H1 (cell line): ENCODE results near the gene FIBIN. TPM values are rescaled to one million over a fixed set of nuclear protein-coding genes. Genes with fewer than 3 reads are reported as not detected.

Experiments used
- CTCF ChIA-PET: fragments of 300-600 bp; sonication (Branson Sonifier 250); formaldehyde crosslinking; loops from one replicate; lab custom pipeline; 2021; ENCODE audit not compliant: partially characterized antibody; lab: Charles Lee
- POLR2A ChIA-PET: fragments of 300-600 bp; sonication (Branson Sonifier 250); formaldehyde crosslinking; loops from one replicate; lab custom pipeline; 2021; ENCODE audit warnings: inconsistent platforms; ENCODE audit not compliant: partially characterized antibody; lab: Charles Lee
- DNase-seq, 2 experiments: peaks; one replicate each; pipeline versions ENCODE4 v3.0.0 to v3.0.0-alpha.2; 2010 to 2022; ENCODE audit warnings: low spot score in 2 of 2, low read depth in 1 of 2, mixed read lengths in 1 of 2
- FAIRE-seq: peaks from 2 replicates; lab custom pipeline; 2011; peaks lifted over from hg19 to GRCh38; lab: Jason Lieb, UNC
- H2AFZ ChIP-seq: 2 replicates; pipeline ENCODE4 v1.8.1; 2012; ENCODE audit warnings: low read length, inconsistent platforms
- H2AK5ac ChIP-seq: 2 replicates; pipeline ENCODE4 v1.6.1; 2013; ENCODE audit warnings: low read depth, low read length
- H2BK120ac ChIP-seq: replicated peaks from 2 replicates; pipeline ENCODE3; 2013; ENCODE audit warnings: low read depth, low read length, inconsistent platforms
- H2BK12ac ChIP-seq: 2 replicates; pipeline ENCODE4 v1.6.1; 2013; ENCODE audit warnings: low read depth, low read length
- H2BK15ac ChIP-seq: 2 replicates; pipeline ENCODE4 v1.6.1; 2013; ENCODE audit warnings: low read length
- H2BK20ac ChIP-seq: 2 replicates; pipeline ENCODE4 v1.6.1; 2013; ENCODE audit warnings: low read length
- H2BK5ac ChIP-seq: 2 replicates; pipeline ENCODE4 v1.6.1; 2013; ENCODE audit warnings: low read depth, low read length
- H3K14ac ChIP-seq: 2 replicates; pipeline ENCODE4 v1.6.1; 2013; ENCODE audit warnings: inconsistent platforms; ENCODE audit not compliant: insufficient read length
- H3K18ac ChIP-seq: 2 replicates; pipeline ENCODE4 v1.6.1; 2013; ENCODE audit warnings: low read length; ENCODE audit errors: extremely low read depth
- H3K23ac ChIP-seq: 2 replicates; pipeline ENCODE4 v1.6.1; 2013; ENCODE audit warnings: inconsistent platforms; ENCODE audit not compliant: insufficient read length
- H3K23me2 ChIP-seq: 2 replicates; pipeline ENCODE4 v1.6.1; 2013; ENCODE audit warnings: low read depth, low read length
- H3K27ac ChIP-seq: 2 replicates; pipeline ENCODE4 v1.6.1; 2011; ENCODE audit warnings: low read depth, low read length, inconsistent platforms
- H3K27me3 ChIP-seq, 4 experiments: replicated peaks in 1 of 4; 1 replicate in 1 of 4; 2 replicates in 3 of 4; pipeline versions ENCODE4 v1.6.1 to v1.8.1; 2011 to 2013; ENCODE audit warnings: low read length in 3 of 4, mild to moderate bottlenecking in 3 of 4, inconsistent platforms in 2 of 4, mixed read lengths in 2 of 4, moderate library complexity in 1 of 4; ENCODE audit not compliant: control insufficient read depth in 3 of 4, insufficient read depth in 3 of 4; ENCODE audit errors: extremely low read depth in 1 of 4
- H3K36me3 ChIP-seq, 4 experiments: 2 replicates each; pipeline versions ENCODE4 v1.6.1 to v1.8.1; 2011 to 2013; ENCODE audit warnings: mild to moderate bottlenecking in 4 of 4, low read length in 3 of 4, moderate library complexity in 2 of 4, control low read depth in 1 of 4, inconsistent platforms in 1 of 4; ENCODE audit not compliant: insufficient read depth in 4 of 4, control insufficient read depth in 2 of 4
- H3K4ac ChIP-seq: replicated peaks from 2 replicates; pipeline ENCODE3; 2013; ENCODE audit warnings: low read length, low read depth, mixed read lengths, inconsistent platforms; ENCODE audit not compliant: insufficient read length
- H3K4me1 ChIP-seq, 4 experiments: replicated peaks in 1 of 4; 1 replicate in 1 of 4; 2 replicates in 3 of 4; pipeline versions ENCODE4 v1.6.1 to v1.8.1; 2011 to 2013; ENCODE audit warnings: low read length in 3 of 4, inconsistent platforms in 2 of 4, mixed read lengths in 1 of 4; ENCODE audit not compliant: insufficient read depth in 4 of 4, control insufficient read depth in 3 of 4
- H3K4me2 ChIP-seq, 2 experiments: 2 replicates each; pipeline versions ENCODE4 v1.6.1 to v1.8.1; 2011 to 2013; ENCODE audit warnings: low read depth in 2 of 2, low read length in 2 of 2, control low read depth in 1 of 2, inconsistent platforms in 1 of 2, mild to moderate bottlenecking in 1 of 2; ENCODE audit not compliant: insufficient read depth in 1 of 2
- H3K4me3 ChIP-seq, 4 experiments: fragments of 200-600, 300-600 bp in 1 of 4; sonication (generic), shearing (Covaris generic), sonication (Bioruptor Twin) in 1 of 4; 2 replicates each; pipeline versions ENCODE4 v1.5.1 to v1.8.1; 2011 to 2016; ENCODE audit warnings: low read length in 4 of 4, low read depth in 3 of 4, control low read depth in 2 of 4, inconsistent platforms in 2 of 4, mild to moderate bottlenecking in 2 of 4, mixed read lengths in 1 of 4, moderate library complexity in 1 of 4; ENCODE audit not compliant: insufficient read depth in 2 of 4; ENCODE audit errors: extremely low read depth in 1 of 4
- H3K56ac ChIP-seq: replicated peaks from 2 replicates; pipeline ENCODE3; 2013; ENCODE audit warnings: low read depth, mild to moderate bottlenecking, mixed read lengths, low read length, inconsistent platforms; ENCODE audit not compliant: insufficient read length
- H3K79me1 ChIP-seq: 2 replicates; pipeline ENCODE4 v1.6.1; 2013; ENCODE audit warnings: low read depth, low read length, control low read depth
- H3K79me2 ChIP-seq, 2 experiments: 2 replicates each; pipeline versions ENCODE4 v1.6.1 to v1.8.1; 2012 to 2013; ENCODE audit warnings: low read length in 2 of 2, mild to moderate bottlenecking in 2 of 2, inconsistent platforms in 1 of 2; ENCODE audit not compliant: insufficient read depth in 2 of 2, control insufficient read depth in 1 of 2
- H3K9ac ChIP-seq, 4 experiments: replicated peaks in 1 of 4; 1 replicate in 1 of 4; 2 replicates in 3 of 4; pipeline versions ENCODE4 v1.6.1 to v1.8.1; 2011 to 2013; ENCODE audit warnings: low read depth in 3 of 4, low read length in 3 of 4, control low read depth in 2 of 4, mild to moderate bottlenecking in 2 of 4, moderate library complexity in 2 of 4, inconsistent platforms in 1 of 4; ENCODE audit errors: extremely low read depth in 1 of 4
- H3K9me3 ChIP-seq, 2 experiments: 2 replicates each; pipeline versions ENCODE4 v1.6.1 to v1.8.1; 2012 to 2013; ENCODE audit warnings: mild to moderate bottlenecking in 2 of 2, moderate library complexity in 2 of 2, control low read depth in 1 of 2, inconsistent platforms in 1 of 2, low read depth in 1 of 2, low read length in 1 of 2, mixed read lengths in 1 of 2; ENCODE audit not compliant: insufficient read depth in 2 of 2
- H4K20me1 ChIP-seq, 2 experiments: replicated peaks in 1 of 2; 2 replicates each; pipeline versions ENCODE3 to v1.8.1; 2011 to 2013; ENCODE audit warnings: inconsistent platforms in 2 of 2, low read length in 2 of 2, mild to moderate bottlenecking in 1 of 2; ENCODE audit not compliant: insufficient read depth in 2 of 2, control insufficient read depth in 1 of 2
- H4K5ac ChIP-seq: 2 replicates; pipeline ENCODE4 v1.6.1; 2013; ENCODE audit warnings: low read length, low read depth, mixed read lengths, inconsistent platforms; ENCODE audit not compliant: insufficient read length
- H4K8ac ChIP-seq: 2 replicates; pipeline ENCODE4 v1.8.0; 2013; ENCODE audit warnings: mild to moderate bottlenecking, moderate library complexity, low read length, inconsistent platforms; ENCODE audit not compliant: insufficient read depth; ENCODE audit errors: extremely low read depth
- H4K91ac ChIP-seq: replicated peaks from 2 replicates; pipeline ENCODE3; 2013; ENCODE audit warnings: low read length, mixed read lengths, inconsistent platforms; ENCODE audit not compliant: insufficient read length
- ASH2L ChIP-seq: fragments of 200-600, 300-600 bp; sonication (generic); IDR thresholded peaks from one replicate; pipeline ENCODE4 v1.7.1; 2017; ENCODE audit warnings: low read length
- BACH1 ChIP-seq: IDR thresholded peaks from 2 replicates; pipeline ENCODE4 v1.6.1; 2012; ENCODE audit warnings: low read length, improper control_type of control experiment
- BRCA1 ChIP-seq: IDR thresholded peaks from 2 replicates; pipeline ENCODE4 v1.6.1; 2012; ENCODE audit warnings: low read depth, low read length, improper control_type of control experiment
- CBX5 ChIP-seq: fragments of 300-800, 300-1000 bp; sonication (generic); IDR thresholded peaks from 2 replicates; pipeline ENCODE4 v1.7.1; 2016; ENCODE audit warnings: antibody characterized with exemption, low read length, low read depth
- EGR1 ChIP-seq: IDR thresholded peaks from 2 replicates; pipeline ENCODE4 v1.6.1; 2011; ENCODE audit warnings: low read depth, low read length, borderline replicate concordance
- HDAC6 ChIP-seq: IDR thresholded peaks from one replicate; pipeline ENCODE4 v1.7.1; 2012; ENCODE audit warnings: low read depth, mild to moderate bottlenecking, inconsistent platforms, low read length, moderate library complexity
- JUND ChIP-seq: IDR thresholded peaks from 2 replicates; pipeline ENCODE4 v1.6.1; 2011; ENCODE audit warnings: mild to moderate bottlenecking, improper control_type of control experiment, low read length
- KDM4A ChIP-seq: IDR thresholded peaks from one replicate; pipeline ENCODE4 v1.7.1; 2012; ENCODE audit warnings: low read depth, mild to moderate bottlenecking, moderate library complexity, low read length, inconsistent platforms; ENCODE audit not compliant: severe bottlenecking
- KDM5A ChIP-seq: fragments of 200-600 bp; IDR thresholded peaks from 2 replicates; pipeline ENCODE4 v1.7.1; 2012; ENCODE audit warnings: mild to moderate bottlenecking, low read length, inconsistent platforms, mixed read lengths
- POU5F1 ChIP-seq: IDR thresholded peaks from 2 replicates; pipeline ENCODE4 v1.6.1; 2011; ENCODE audit warnings: low read depth, mild to moderate bottlenecking, low read length, moderate library complexity
- SUZ12 ChIP-seq: fragments of 200-600 bp; sonication (generic); IDR thresholded peaks from 2 replicates; pipeline ENCODE4 v1.6.1; 2012; ENCODE audit warnings: mild to moderate bottlenecking, inconsistent platforms, low read length, moderate library complexity, mixed read lengths
- TAF7 ChIP-seq: optimal IDR thresholded peaks from 2 replicates; pipeline ENCODE3; 2011; ENCODE audit warnings: low read depth, mild to moderate bottlenecking, inconsistent platforms, low read length, moderate library complexity, borderline replicate concordance
- YY1 ChIP-seq: IDR thresholded peaks from 2 replicates; pipeline ENCODE4 v1.6.1; 2011; ENCODE audit warnings: low read depth, mild to moderate bottlenecking, low read length
- WGBS, 2 experiments: shearing (Covaris generic) in 1 of 2; methylation state at CpG; one replicate each; pipeline versions ENCODE4 v1.1.6 to v1.1.7; 2013 to 2015; ENCODE audit warnings: low lambda C conversion rate in 2 of 2, mixed read lengths in 2 of 2, inconsistent platforms in 1 of 2, low coverage in 1 of 2, missing lambda C conversion rate in 1 of 2; ENCODE audit not compliant: insufficient replicate concordance in 2 of 2, insufficient coverage in 1 of 2, insufficient read length in 1 of 2; ENCODE audit errors: extremely low coverage in 1 of 2, missing lambda C conversion rate in 1 of 2; 5-methylcytosine and 5-hydroxymethylcytosine counted together
- polyA plus RNA-seq, 7 experiments: library from polyadenylated mRNA; depleted of rRNA in 3 of 7; stranded (reverse) in 5 of 7; unstranded in 2 of 7; fragments of >200 nt in 5 of 7; fragments of 200-250 nt in 2 of 7; gene quantifications; 1 replicate in 5 of 7; 2 replicates in 1 of 7; 4 replicates in 1 of 7; pipeline versions ENCODE4 v1.2.1 to v1.2.3, GENCODE V29; 2011 to 2013; ENCODE audit warnings: missing spikeins in 2 of 7, mixed read lengths in 2 of 7
- total RNA-seq: library from RNA; stranded (reverse); fragmentation: NEBNext Ultra II Directional; extraction: Animal tissue kit (Norgen Biotek cat#: 25700); gene quantifications from 2 replicates; pipeline ENCODE4 v1.2.1, GENCODE V29; 2021
- TF ChIP-seq, protein P1 (sequence below): IDR thresholded peaks from 2 replicates; pipeline ENCODE4 v1.6.1; 2011; ENCODE audit warnings: low read length, improper control_type of control experiment

FIBIN gene
- total and polyA plus RNA-seq, 2 of the 8 experiments (the other 6 are each of a cell fraction or from before 2014, with no cell fraction given) = 0.38 to 0.45 TPM

DNA sequence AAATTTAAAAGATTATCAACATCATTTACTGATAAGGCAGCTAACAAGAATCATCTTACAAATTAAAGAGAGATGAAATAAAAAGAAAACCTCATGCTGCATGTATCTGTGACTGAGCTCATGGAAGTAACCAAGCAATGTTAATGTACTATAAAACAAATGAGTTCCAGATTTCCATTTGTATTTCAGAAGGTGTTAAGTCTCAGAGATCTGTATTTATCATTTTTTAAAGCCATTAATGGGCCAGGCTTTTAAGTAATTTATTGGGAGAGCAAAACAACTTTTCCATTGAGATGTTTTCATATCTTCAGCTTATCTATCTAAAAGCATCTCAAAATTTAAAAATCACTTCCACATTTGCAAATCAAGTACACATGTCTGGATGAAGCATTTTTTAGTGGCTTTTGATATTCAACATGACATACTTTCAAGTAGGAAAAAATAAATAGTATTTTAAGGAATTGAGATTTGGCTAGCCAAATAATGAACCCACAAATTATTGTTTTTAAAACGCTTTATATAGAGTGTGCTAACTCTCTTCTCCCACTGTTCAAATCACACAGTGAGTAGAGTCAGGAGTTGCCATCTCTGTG, 28.8 kb downstream of the FIBIN start:
- H3K23ac ChIP-seq = no peak overlapping the region
- no peaks in the 10 kb centered on the region for H3K36me3 ChIP-seq
- H3K4me1 ChIP-seq = no peaks in the 10 kb centered on the region
- H2BK20ac ChIP-seq = no peak overlapping the region
- no peak overlapping the region for H3K27ac ChIP-seq
- H3K56ac ChIP-seq = no peak overlapping the region
- no peaks in the 10 kb centered on the region for H4K20me1 ChIP-seq
- H3K27me3 ChIP-seq = no peaks in the 10 kb centered on the region
- no peak overlapping the region for H3K4me2 ChIP-seq
- no peaks in the 10 kb centered on the region for H3K79me2 ChIP-seq
- H2BK15ac ChIP-seq = no peak overlapping the region
- H2AFZ ChIP-seq = no peak overlapping the region
- FAIRE-seq (no peak), DNase-seq (no peak)
- H3K23me2 ChIP-seq = no peaks in the 10 kb centered on the region
- no peak overlapping the region for H3K18ac ChIP-seq
- H4K5ac ChIP-seq = no peak overlapping the region
- H2BK120ac ChIP-seq = no peak overlapping the region
- POLR2A ChIA-PET = no interaction called here
- no peaks in the 10 kb centered on the region for H3K9me3 ChIP-seq
- no peak overlapping the region for H3K4me3 ChIP-seq
- H2BK12ac ChIP-seq = no peak overlapping the region
- H3K79me1 ChIP-seq = no peaks in the 10 kb centered on the region
- no peak overlapping the region for H2BK5ac ChIP-seq
- 85% methylated on average over 1 of the region's 1 CpG; no CpG with 5 or more reads in 1 of the 2 experiments for WGBS, 2 experiments
- H2AK5ac ChIP-seq = no peak overlapping the region
- CTCF ChIA-PET = interaction anchor here (1.2 kb wide), 1 partner anchor 501 kb away, joined by 4 read pairs; no protein-coding TSS in a partner anchor
- TF ChIP-seq JUND (no peak), KDM5A (no peak), BACH1 (no peak), ASH2L (no peak), YY1 (no peak), BRCA1 (no peak), KDM4A (no peak), TAF7 (no peak), CBX5 (no peak), POU5F1 (no peak), HDAC6 (no peak), SUZ12 (no peak), EGR1 (no peak)
- TF ChIP-seq, protein P1, sequence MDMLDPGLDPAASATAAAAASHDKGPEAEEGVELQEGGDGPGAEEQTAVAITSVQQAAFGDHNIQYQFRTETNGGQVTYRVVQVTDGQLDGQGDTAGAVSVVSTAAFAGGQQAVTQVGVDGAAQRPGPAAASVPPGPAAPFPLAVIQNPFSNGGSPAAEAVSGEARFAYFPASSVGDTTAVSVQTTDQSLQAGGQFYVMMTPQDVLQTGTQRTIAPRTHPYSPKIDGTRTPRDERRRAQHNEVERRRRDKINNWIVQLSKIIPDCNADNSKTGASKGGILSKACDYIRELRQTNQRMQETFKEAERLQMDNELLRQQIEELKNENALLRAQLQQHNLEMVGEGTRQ = no peak
- no peak overlapping the region for H3K4ac ChIP-seq
- H3K9ac ChIP-seq = no peak overlapping the region
- H4K8ac ChIP-seq = no peak overlapping the region
- H4K91ac ChIP-seq = no peak overlapping the region
- H3K14ac ChIP-seq = no peak overlapping the region
